ENCODE data around the gene PLCD3.

Gene PLCD3

GRCh38 chr17:45087978-45088377 is 44.3 kb downstream of the PLCD3 start:
- no peak for TF ChIP-seq CTCF (IDR thresholded peaks at IDR 0.05; ENCODE audit: low read depth, low read length)
- H3K4me3 ChIP-seq (ENCODE audit: low read depth, low read length), result no peak overlapping the region

DNA sequence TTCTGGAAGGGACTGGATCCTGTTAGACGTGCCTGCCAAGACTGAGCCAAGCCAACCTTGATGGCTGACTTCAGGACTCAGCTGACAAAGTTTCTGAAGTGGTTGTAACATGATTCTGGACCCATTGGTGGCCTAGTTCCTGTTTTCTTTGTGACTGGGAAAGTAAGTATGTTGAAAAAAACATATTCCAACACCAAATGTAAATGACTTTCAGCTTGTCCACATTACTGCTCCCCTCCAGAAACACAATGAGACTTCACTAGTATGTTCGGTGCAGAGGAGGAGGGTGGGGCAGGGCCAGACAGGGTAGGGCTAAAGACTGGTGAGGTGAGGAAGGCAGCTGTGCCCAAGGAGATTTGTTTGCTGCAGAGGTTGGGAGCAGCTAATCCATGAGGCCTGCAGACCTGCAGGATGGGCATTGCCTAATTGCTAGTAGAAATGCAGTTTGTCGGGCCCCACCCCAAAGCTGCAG is 44.8 kb downstream of the PLCD3 start:
- no peak overlapping the region for H3K4me3 ChIP-seq (ENCODE audit: low read depth, low read length)
- TF ChIP-seq CTCF (IDR thresholded peaks at IDR 0.05; ENCODE audit: low read depth, low read length), result no peak

GRCh38 chr17:45086865-45087503 is 45.3 kb downstream of the PLCD3 start:
- no peak overlapping the region for H3K4me3 ChIP-seq (ENCODE audit: low read depth, low read length)
- TF ChIP-seq CTCF (IDR thresholded peaks at IDR 0.05; ENCODE audit: low read depth, low read length), result no peak

- no peak overlapping the region for H3K4me3 ChIP-seq (ENCODE audit: low read depth, low read length)
- TF ChIP-seq CTCF (IDR thresholded peaks at IDR 0.05; ENCODE audit: low read depth, low read length), result no peak
These were observed 45.9 kb downstream of the PLCD3 start for GRCh38 chr17:45086391-45086790.

DNA sequence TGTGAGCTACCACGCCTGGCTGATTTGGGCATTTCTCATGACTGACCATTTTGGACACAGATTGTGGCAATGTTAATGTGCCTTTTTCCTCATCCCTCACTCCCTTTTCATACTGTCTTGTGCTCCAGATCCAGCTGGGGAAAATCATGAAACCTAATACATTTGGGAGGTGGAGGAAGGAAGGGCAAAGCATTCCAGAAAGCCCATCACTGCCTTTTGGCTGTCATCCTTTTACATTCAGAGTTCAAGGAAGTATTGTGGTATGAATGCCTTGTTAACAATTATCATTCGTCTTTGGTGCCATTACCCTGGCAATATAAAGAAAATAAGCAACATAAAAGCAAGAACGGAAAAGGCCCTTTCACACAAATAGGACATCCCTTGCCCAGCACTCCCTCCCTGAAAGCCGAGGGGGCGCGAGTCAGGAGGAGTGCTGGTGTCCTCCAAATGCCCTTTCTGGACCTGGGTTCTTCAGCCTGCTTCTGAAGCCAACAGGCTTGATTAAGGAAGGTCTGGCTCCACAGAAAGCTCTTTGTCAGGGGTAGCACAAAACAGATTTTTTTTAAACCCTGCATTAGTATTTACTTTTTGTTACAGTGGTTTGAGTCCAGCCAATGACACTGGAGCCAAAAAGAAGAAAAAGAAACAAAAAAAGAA is 51.1 kb downstream of the PLCD3 start:
- H3K4me3 ChIP-seq (ENCODE audit: low read depth, low read length), result no peak overlapping the region
- TF ChIP-seq CTCF (IDR thresholded peaks at IDR 0.05; ENCODE audit: low read depth, low read length), result no peak

DNA sequence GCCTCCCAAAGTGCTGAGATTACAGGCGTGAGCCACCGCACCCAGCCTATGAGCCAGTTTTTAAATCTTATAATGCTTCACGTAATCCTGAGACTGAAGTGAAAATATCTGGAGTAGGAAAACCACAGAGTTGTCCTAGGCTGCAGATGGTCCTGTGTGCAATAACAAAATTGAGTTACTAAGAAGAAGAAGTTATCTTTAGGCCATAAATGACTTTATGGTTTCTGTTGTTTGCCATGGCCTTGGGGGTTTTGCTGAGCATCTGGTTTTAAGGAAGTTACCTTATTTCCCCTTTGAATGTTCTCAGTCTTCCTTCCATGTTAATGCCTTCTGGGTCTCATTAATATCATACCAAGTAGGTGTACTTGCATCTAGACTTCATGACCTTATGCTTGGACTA is 54.7 kb downstream of the PLCD3 start:
- TF ChIP-seq CTCF (IDR thresholded peaks at IDR 0.05; ENCODE audit: low read depth, low read length), result no peak
- no peak overlapping the region for H3K4me3 ChIP-seq (ENCODE audit: low read depth, low read length)

GRCh38 chr17:45073414-45074070 is 58.8 kb downstream of the PLCD3 start:
- no peak overlapping the region for H3K4me3 ChIP-seq (ENCODE audit: low read depth, low read length)
- no peak for TF ChIP-seq CTCF (IDR thresholded peaks at IDR 0.05; ENCODE audit: low read depth, low read length)

Data from WI38 (cell line).